Neural cell (in vitro differentiated cells): ENCODE results near the gene ANKRD28.

Experiments
- CTCF ChIP-seq: fragments of 450-650 bp; IDR thresholded peaks from 2 replicates; pipeline ENCODE4 v1.5.1; 2014; ENCODE audit warnings: antibody characterized with exemption, mild to moderate bottlenecking, moderate library complexity; ENCODE audit not compliant: poor library complexity, severe bottlenecking
- MXI1 ChIP-seq: fragments of 450-650 bp; conservative IDR thresholded peaks from 2 replicates; pipeline ENCODE4 v1.6.1; 2014; ENCODE audit warnings: antibody characterized with exemption, mild to moderate bottlenecking; ENCODE audit not compliant: poor library complexity, severe bottlenecking

- TF ChIP-seq MXI1 (no peak), CTCF (no peak)
Observed at GRCh38 chr3:15632212-15632580, 165.6 kb downstream of the ANKRD28 start.
